Epithelial cell of esophagus (primary cell): ENCODE data around the gene ACYP2.

Experiments used
- DNase-seq: peaks from one replicate; pipeline ENCODE4 v3.0.0; 2010; ENCODE audit warnings: low read depth
- H3K4me3 ChIP-seq: 2 replicates; pipeline ENCODE4 v1.5.1; 2011; ENCODE audit warnings: mild to moderate bottlenecking, low read length, control low read depth
- CTCF ChIP-seq: IDR thresholded peaks from 2 replicates; pipeline ENCODE4 v1.5.1; 2011; ENCODE audit warnings: low read depth, mild to moderate bottlenecking, low read length, control low read depth, inconsistent platforms; ENCODE audit not compliant: insufficient read depth; ENCODE audit errors: missing control alignments

The ACYP2 gene

GRCh38 chr2:54077088-54077900 is 38.1 kb upstream of the ACYP2 start:
- TF ChIP-seq CTCF, result no peak
- no peak overlapping the region for H3K4me3 ChIP-seq
- no peak for DNase-seq

GRCh38 chr2:54079331-54079730 is 36.1 kb upstream of the ACYP2 start:
- no peak overlapping the region for H3K4me3 ChIP-seq
- no peak for TF ChIP-seq CTCF
- no peak for DNase-seq

GRCh38 chr2:54081574-54081973 is 33.8 kb upstream of the ACYP2 start:
- H3K4me3 ChIP-seq, result no peak overlapping the region
- TF ChIP-seq CTCF, result peak; percentile 15
- peak; percentile 100 for DNase-seq

- no peak for DNase-seq
- H3K4me3 ChIP-seq, result no peak overlapping the region
- no peak for TF ChIP-seq CTCF
Observed at GRCh38 chr2:54083021-54083420, 32.4 kb upstream of the ACYP2 start.

- peak; percentile 18 for DNase-seq
- no peak for TF ChIP-seq CTCF
- no peak overlapping the region for H3K4me3 ChIP-seq
Observed at GRCh38 chr2:54083445-54083844, 32.0 kb upstream of the ACYP2 start.

- H3K4me3 ChIP-seq, result no peak overlapping the region
- peak; percentile 53 for TF ChIP-seq CTCF
- DNase-seq, result peak; percentile 57
Observed at GRCh38 chr2:54084600-54084999, 30.8 kb upstream of the ACYP2 start.

- TF ChIP-seq CTCF, result no peak
- H3K4me3 ChIP-seq, result no peak overlapping the region
- no peak for DNase-seq
Observed at GRCh38 chr2:54085069-54085468, 30.3 kb upstream of the ACYP2 start.
